ENCODE data around the gene PTPRN. TPM values are rescaled to one million over a fixed set of nuclear protein-coding genes. Genes with fewer than 3 reads are reported as not detected.

PTPRN gene
- polyA plus RNA-seq, 1 donor (not counting 4 experiments of a cell fraction or from before 2014, with no cell fraction given): not detected

- H3K9me3 ChIP-seq (ENCODE audit: control insufficient read depth, low read depth, low read length): no peaks in the 10 kb centered on the region
- H3K4me1 ChIP-seq (ENCODE audit: control insufficient read depth, extremely low read depth, insufficient read depth, low read length): peaks cover 28% of the 10 kb centered on the region
- peak overlapping the region; percentile 22 for H3K4me2 ChIP-seq (ENCODE audit: control insufficient read depth, extremely low read depth, insufficient read depth, low read depth, low read length)
- no peaks in the 10 kb centered on the region for H4K20me1 ChIP-seq (ENCODE audit: control insufficient read depth, extremely low read depth, insufficient read depth, low read length)
- no peaks in the 10 kb centered on the region for H3K27me3 ChIP-seq (ENCODE audit: control insufficient read depth, extremely low read depth, insufficient read depth, low read length)
- H3K79me2 ChIP-seq (ENCODE audit: control insufficient read depth, insufficient read depth, low read length): no peaks in the 10 kb centered on the region
- no peaks in the 10 kb centered on the region for H3K36me3 ChIP-seq (ENCODE audit: control insufficient read depth in 2 of 2, extremely low read depth in 1 of 2, insufficient read depth in 2 of 2, low read length in 2 of 2)
- no peak overlapping the region for H3K9ac ChIP-seq (ENCODE audit: control insufficient read depth, extremely low read depth, insufficient read depth, low read length)
- H2AFZ ChIP-seq (ENCODE audit: control insufficient read depth, low read length): peak overlapping the region; percentile 41
- no peaks in the 10 kb centered on the region for H3K9me1 ChIP-seq (ENCODE audit: control insufficient read depth, extremely low read depth, insufficient read depth, low read length)
- H3K4me3 ChIP-seq (ENCODE audit: control insufficient read depth in 2 of 3, extremely low read depth in 1 of 3, insufficient read depth in 2 of 3, low read depth in 1 of 3, low read length in 3 of 3): no peak overlapping the region
- DNase-seq (ENCODE audit: low read depth, low spot score) (no peak), FAIRE-seq (peak; percentile 81)
- no peak overlapping the region for H3K27ac ChIP-seq (ENCODE audit: control insufficient read depth, insufficient read depth, low read length)
- dilution Hi-C loops (cut with MboI; ENCODE audit: extremely low pct_ligation_motif_present, low sequenced_read_pairs): no loop called here
- TF ChIP-seq CTCF (optimal IDR thresholded peaks at IDR 0.05 in 1 of 3, IDR thresholded peaks at IDR 0.05 in 1 of 3, conservative IDR thresholded peaks at IDR 0.05 in 1 of 3; ENCODE audit: extremely low read depth in 1 of 3, insufficient read depth in 2 of 3, low read length in 3 of 3) (no peak), EZH2 (IDR thresholded peaks at IDR 0.05; ENCODE audit: low read length) (no peak)
Observed at GRCh38 chr2:219269362-219270054, 39.7 kb downstream of the PTPRN start.

DNA sequence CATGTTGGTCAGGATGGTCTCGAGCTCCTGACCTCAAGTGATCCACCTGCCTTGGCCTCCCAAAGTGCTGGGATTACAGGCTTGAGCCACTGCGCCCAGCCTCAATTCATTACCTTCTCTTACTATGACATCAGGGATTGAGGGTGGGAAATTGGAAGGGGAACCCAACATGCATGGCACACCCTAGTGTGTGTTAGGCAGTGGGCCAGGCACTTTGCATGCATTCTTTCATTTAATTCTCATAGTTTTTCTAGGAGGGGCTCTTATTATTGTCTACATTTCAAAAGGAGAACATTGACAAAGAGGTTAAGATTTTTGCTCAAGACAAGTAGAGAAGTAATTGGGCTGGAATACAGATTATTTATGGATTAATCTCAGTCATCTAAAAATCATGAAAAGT is 40.9 kb downstream of the PTPRN start:
- Histone ChIP-seq H3K36me3 (ENCODE audit: control insufficient read depth in 2 of 2, extremely low read depth in 1 of 2, insufficient read depth in 2 of 2, low read length in 2 of 2) (no peaks in the 10 kb centered on the region), H3K27me3 (ENCODE audit: control insufficient read depth, extremely low read depth, insufficient read depth, low read length) (no peaks in the 10 kb centered on the region), H3K4me2 (ENCODE audit: control insufficient read depth, extremely low read depth, insufficient read depth, low read depth, low read length) (no peak overlapping the region), H4K20me1 (ENCODE audit: control insufficient read depth, extremely low read depth, insufficient read depth, low read length) (no peaks in the 10 kb centered on the region), H2AFZ (ENCODE audit: control insufficient read depth, low read length) (no peak overlapping the region), H3K27ac (ENCODE audit: control insufficient read depth, insufficient read depth, low read length) (no peak overlapping the region), H3K9ac (ENCODE audit: control insufficient read depth, extremely low read depth, insufficient read depth, low read length) (no peak overlapping the region), H3K4me3 (ENCODE audit: control insufficient read depth in 2 of 3, extremely low read depth in 1 of 3, insufficient read depth in 2 of 3, low read depth in 1 of 3, low read length in 3 of 3) (no peak overlapping the region), H3K4me1 (ENCODE audit: control insufficient read depth, extremely low read depth, insufficient read depth, low read length) (peaks cover 17% of the 10 kb centered on the region), H3K9me1 (ENCODE audit: control insufficient read depth, extremely low read depth, insufficient read depth, low read length) (no peaks in the 10 kb centered on the region), H3K79me2 (ENCODE audit: control insufficient read depth, insufficient read depth, low read length) (no peaks in the 10 kb centered on the region), H3K9me3 (ENCODE audit: control insufficient read depth, low read depth, low read length) (no peaks in the 10 kb centered on the region)
- dilution Hi-C loops (cut with MboI; ENCODE audit: extremely low pct_ligation_motif_present, low sequenced_read_pairs): no loop called here
- FAIRE-seq (no peak), DNase-seq (ENCODE audit: low read depth, low spot score) (no peak)
- TF ChIP-seq CTCF (optimal IDR thresholded peaks at IDR 0.05 in 1 of 3, IDR thresholded peaks at IDR 0.05 in 1 of 3, conservative IDR thresholded peaks at IDR 0.05 in 1 of 3; ENCODE audit: extremely low read depth in 1 of 3, insufficient read depth in 2 of 3, low read length in 3 of 3) (no peak), EZH2 (IDR thresholded peaks at IDR 0.05; ENCODE audit: low read length) (no peak)

All from keratinocyte (primary cell).